Psoas muscle (tissue), 8 donors: Measurements from ENCODE around the gene MRPS27. TPM values are rescaled to one million over a fixed set of nuclear protein-coding genes. Genes with fewer than 3 reads are reported as not detected.

Source experiments
- ATAC-seq, 4 donors: fragments of 200-7000 bp; cut with Tn5 transposase; one replicate each; pipeline ENCODE4 v1.9.1; 2020; ENCODE audit warnings: moderate library complexity in 3 of 4, mild to moderate bottlenecking in 2 of 4
- DNase-seq, 2 donors: peaks; one replicate each; pipeline ENCODE4 v3.0.0-alpha.2; 2020
- H3K27ac ChIP-seq: fragments of 200-600 bp; one replicate; pipeline ENCODE4 v1.8.0; 2022
- H3K27me3 ChIP-seq, 3 donors: fragments of 200-600 bp in 1 of 3; one replicate each; pipeline versions ENCODE4 v1.6.1 to v1.8.0; 2013 to 2022; ENCODE audit warnings: low read length in 2 of 3, mild to moderate bottlenecking in 2 of 3, moderate library complexity in 1 of 3; ENCODE audit not compliant: insufficient read depth in 3 of 3
- H3K36me3 ChIP-seq, 2 donors: fragments of 200-600 bp in 1 of 2; one replicate each; pipeline versions ENCODE4 v1.6.1 to v1.8.0; 2013 to 2022; ENCODE audit warnings: low read depth in 1 of 2, mild to moderate bottlenecking in 1 of 2, moderate library complexity in 1 of 2; ENCODE audit not compliant: insufficient read depth in 1 of 2
- H3K4me1 ChIP-seq: fragments of 200-600 bp; one replicate; pipeline ENCODE4 v1.8.0; 2022
- H3K4me3 ChIP-seq: fragments of 200-600 bp; one replicate; pipeline ENCODE4 v1.8.0; 2022; ENCODE audit warnings: mild to moderate bottlenecking
- H3K9me3 ChIP-seq: fragments of 200-600 bp; one replicate; pipeline ENCODE4 v1.8.0; 2022
- WGBS, 3 donors: extraction: QIAGEN DNeasy Blood & Tissue Kit; methylation state at CpG; one replicate each; pipeline versions ENCODE4 v1.1.6 to v1.1.7; 2013; 5-methylcytosine and 5-hydroxymethylcytosine counted together
- intact Hi-C, 2 donors: fragments of 100-400 bp; cut with DNase I; formaldehyde crosslinking; loops; one replicate each; pipeline versions ENCODE4 v1.11.0 to v1.14.2; 2022
- polyA plus RNA-seq, 3 donors: library from polyadenylated mRNA; stranded (reverse); fragments of 200-250 nt; gene quantifications; one replicate each; pipeline ENCODE4 v1.2.3, GENCODE V29; 2013
- total RNA-seq, 4 donors: library from RNA; stranded (reverse); fragmentation: NEBNext Ultra II Directional in 2 of 4; extraction: Animal tissue kit (Norgen Biotek cat#: 25700) in 2 of 4; gene quantifications; one replicate each; pipeline versions ENCODE4 v1.2.1 to v1.2.4, GENCODE V29; 2021 to 2023
- TF ChIP-seq, protein P1 (sequence below): fragments of 200-600 bp; IDR thresholded peaks from one replicate; pipeline ENCODE4 v1.8.0; 2022; ENCODE audit warnings: antibody characterized with exemption
- donor health status: healthy with polysubstance abuse.
- donor health status: DM: no; HTN: no; CAD: no; lungs with moderate emphysema.
- donor health status: Bipolar disorder and iron deficiency.
- donor health status: healthy.
- donor health status: DM: yes; HTN: yes; CAD: no.
- donor health status: DM: no; HTN: no; CAD: no.
- donor health status: DM: no; HTN: no; CAD: no.
- donor health status: DM: yes; HTN: yes; CAD: no.

Gene MRPS27
- total and polyA plus RNA-seq, 7 donors = 34.9 to 76.9 (median 55.5) TPM

DNA sequence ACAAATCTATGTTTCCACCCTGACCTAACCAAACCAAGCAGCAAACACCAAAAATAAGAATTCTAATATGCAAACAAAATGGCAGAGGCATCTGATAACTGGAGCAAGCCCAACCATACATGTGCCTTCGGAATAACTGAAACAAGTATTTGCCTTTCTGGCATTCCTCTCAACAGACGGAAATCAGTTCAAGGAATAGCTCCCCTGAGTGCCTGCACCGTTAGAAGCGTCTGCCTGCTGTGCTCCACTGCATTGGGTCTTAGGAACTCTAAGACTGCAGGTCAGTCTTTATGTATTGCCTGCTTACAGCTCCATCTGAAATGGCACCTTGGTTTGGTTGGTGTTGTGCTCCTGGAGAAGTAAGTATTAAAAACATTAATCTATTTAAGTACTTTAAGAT lies 98.5 kb downstream of the MRPS27 start:
- H3K27me3 ChIP-seq = no peaks in the 10 kb centered on the region
- no peak overlapping the region for H3K27ac ChIP-seq
- WGBS, 3 donors = 71 to 89% (median 84%) methylated on average over 4 of the region's 4 CpGs
- intact Hi-C loops = no loop called here
- TF ChIP-seq, protein P1, sequence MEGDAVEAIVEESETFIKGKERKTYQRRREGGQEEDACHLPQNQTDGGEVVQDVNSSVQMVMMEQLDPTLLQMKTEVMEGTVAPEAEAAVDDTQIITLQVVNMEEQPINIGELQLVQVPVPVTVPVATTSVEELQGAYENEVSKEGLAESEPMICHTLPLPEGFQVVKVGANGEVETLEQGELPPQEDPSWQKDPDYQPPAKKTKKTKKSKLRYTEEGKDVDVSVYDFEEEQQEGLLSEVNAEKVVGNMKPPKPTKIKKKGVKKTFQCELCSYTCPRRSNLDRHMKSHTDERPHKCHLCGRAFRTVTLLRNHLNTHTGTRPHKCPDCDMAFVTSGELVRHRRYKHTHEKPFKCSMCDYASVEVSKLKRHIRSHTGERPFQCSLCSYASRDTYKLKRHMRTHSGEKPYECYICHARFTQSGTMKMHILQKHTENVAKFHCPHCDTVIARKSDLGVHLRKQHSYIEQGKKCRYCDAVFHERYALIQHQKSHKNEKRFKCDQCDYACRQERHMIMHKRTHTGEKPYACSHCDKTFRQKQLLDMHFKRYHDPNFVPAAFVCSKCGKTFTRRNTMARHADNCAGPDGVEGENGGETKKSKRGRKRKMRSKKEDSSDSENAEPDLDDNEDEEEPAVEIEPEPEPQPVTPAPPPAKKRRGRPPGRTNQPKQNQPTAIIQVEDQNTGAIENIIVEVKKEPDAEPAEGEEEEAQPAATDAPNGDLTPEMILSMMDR = no peak
- H3K9me3 ChIP-seq = no peaks in the 10 kb centered on the region
- no peak overlapping the region for H3K4me3 ChIP-seq
- H3K36me3 ChIP-seq = peaks cover 8 to 94% of the 10 kb centered on the region in 2 donors
- peaks cover 3% of the 10 kb centered on the region for H3K4me1 ChIP-seq
- ATAC-seq (no peak), DNase-seq (no peak)

GRCh38 chr5:72221099-72221498 lies 98.9 kb downstream of the MRPS27 start:
- Histone ChIP-seq H3K36me3 (peaks cover 8 to 97% of the 10 kb centered on the region in 2 donors), H3K27me3 (no peaks in the 10 kb centered on the region), H3K4me1 (peaks cover 3% of the 10 kb centered on the region), H3K27ac (no peak overlapping the region), H3K9me3 (no peaks in the 10 kb centered on the region), H3K4me3 (no peak overlapping the region)
- ATAC-seq (no peak), DNase-seq (no peak)
- intact Hi-C loops = no loop called here
- 88 to 100% (median 100%) methylated on average over 1 of the region's 1 CpG for WGBS, 3 donors
- TF ChIP-seq, protein P1 = no peak

DNA sequence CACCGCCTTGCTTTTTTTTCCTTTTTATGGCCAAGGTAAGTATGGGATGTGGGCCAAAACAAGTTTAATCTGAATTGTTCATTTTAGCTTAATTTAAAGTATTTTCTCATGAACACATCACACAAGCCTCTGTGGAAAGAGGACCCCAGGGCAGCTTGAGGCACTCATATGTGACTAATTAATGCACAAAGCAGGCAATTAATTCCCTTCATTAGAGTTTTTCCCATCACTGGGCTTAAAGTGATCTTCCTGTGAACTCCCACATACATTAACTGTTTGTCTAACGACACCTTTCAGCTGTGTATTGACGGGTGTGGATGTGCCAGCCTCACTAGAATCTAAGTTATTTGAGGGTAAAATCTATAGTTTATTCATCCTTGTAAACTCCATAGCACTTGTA lies 103.3 kb downstream of the MRPS27 start:
- intact Hi-C loops = no loop called here
- no peaks in the 10 kb centered on the region for H3K4me1 ChIP-seq
- peaks cover 2 to 56% of the 10 kb centered on the region in 2 donors for H3K36me3 ChIP-seq
- H3K4me3 ChIP-seq = no peak overlapping the region
- no peak for ATAC-seq
- no peak for DNase-seq
- no peak overlapping the region for H3K27ac ChIP-seq
- TF ChIP-seq, protein P1 = no peak
- WGBS, 3 donors = 94 to 97% (median 97%) methylated on average over 3 of the region's 3 CpGs
- no peaks in the 10 kb centered on the region for H3K27me3 ChIP-seq
- H3K9me3 ChIP-seq = no peaks in the 10 kb centered on the region

GRCh38 chr5:72214168-72214567 lies 105.9 kb downstream of the MRPS27 start:
- Histone ChIP-seq H3K4me3 (no peak overlapping the region), H3K27me3 (no peaks in the 10 kb centered on the region), H3K36me3 (peaks cover 2 to 30% of the 10 kb centered on the region in 2 donors), H3K9me3 (no peaks in the 10 kb centered on the region), H3K4me1 (no peaks in the 10 kb centered on the region), H3K27ac (no peak overlapping the region)
- ATAC-seq = no peak
- WGBS, 3 donors = 65 to 85% (median 70%) methylated on average over 4 of the region's 4 CpGs
- intact Hi-C loops = no loop called here
- DNase-seq = no peak
- TF ChIP-seq, protein P1 = no peak

DNA sequence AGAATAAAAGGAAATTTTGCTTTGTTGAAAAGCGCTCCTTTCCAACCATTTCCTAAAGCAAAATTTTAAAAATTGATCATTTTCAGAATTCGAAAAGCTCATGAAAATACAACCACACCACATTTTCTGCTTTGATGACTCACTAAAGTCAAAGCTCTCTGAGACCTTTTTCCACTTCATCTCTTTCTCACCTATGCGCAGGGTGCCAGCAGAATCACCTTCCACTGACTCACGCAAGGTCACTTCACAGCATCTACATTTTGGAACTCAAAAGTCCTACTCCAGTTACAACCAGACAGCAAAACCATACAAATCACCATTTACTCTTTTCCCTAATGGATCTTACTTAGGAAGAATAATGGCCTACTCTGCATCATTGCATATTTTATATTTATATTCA lies 106.6 kb downstream of the MRPS27 start:
- H3K4me1 ChIP-seq = no peaks in the 10 kb centered on the region
- TF ChIP-seq, protein P1 = no peak
- DNase-seq = no peak
- no peaks in the 10 kb centered on the region for H3K27me3 ChIP-seq
- no peaks in the 10 kb centered on the region for H3K9me3 ChIP-seq
- no peak for ATAC-seq
- peaks cover 0 to 23% of the 10 kb centered on the region in 2 donors for H3K36me3 ChIP-seq
- H3K27ac ChIP-seq = no peak overlapping the region
- 97% methylated on average over 4 of the region's 4 CpGs for WGBS, 3 donors
- no peak overlapping the region for H3K4me3 ChIP-seq
- intact Hi-C loops = no loop called here
